LNCAP (cell line): ENCODE results near the gene SPEF1.

Source experiments
- TF ChIP-seq, protein P1 (sequence below): fragments of 450-650 bp; IDR thresholded peaks from 2 replicates; pipeline ENCODE4 v1.5.1; 2017; ENCODE audit warnings: mild to moderate bottlenecking

SPEF1 gene

DNA sequence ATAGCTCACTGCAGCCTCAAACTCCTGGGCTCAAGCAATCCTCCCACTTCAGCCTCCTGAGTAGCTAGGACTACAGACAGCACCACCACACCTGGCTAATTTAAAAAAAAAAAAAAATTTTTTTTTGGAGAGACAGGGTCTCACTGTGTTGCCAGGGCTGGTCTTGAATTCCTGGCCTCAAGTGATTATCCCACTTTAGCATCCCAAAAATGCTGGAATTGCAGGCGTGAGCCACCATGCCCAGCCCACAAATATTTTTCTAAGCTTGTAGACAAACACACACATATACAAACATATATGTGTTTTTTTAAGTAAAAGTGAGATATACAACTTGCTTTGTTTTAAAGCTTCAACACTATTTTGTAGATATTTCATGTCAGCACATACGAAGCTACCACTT is 38.0 kb downstream of the SPEF1 start:
- TF ChIP-seq, protein P1, sequence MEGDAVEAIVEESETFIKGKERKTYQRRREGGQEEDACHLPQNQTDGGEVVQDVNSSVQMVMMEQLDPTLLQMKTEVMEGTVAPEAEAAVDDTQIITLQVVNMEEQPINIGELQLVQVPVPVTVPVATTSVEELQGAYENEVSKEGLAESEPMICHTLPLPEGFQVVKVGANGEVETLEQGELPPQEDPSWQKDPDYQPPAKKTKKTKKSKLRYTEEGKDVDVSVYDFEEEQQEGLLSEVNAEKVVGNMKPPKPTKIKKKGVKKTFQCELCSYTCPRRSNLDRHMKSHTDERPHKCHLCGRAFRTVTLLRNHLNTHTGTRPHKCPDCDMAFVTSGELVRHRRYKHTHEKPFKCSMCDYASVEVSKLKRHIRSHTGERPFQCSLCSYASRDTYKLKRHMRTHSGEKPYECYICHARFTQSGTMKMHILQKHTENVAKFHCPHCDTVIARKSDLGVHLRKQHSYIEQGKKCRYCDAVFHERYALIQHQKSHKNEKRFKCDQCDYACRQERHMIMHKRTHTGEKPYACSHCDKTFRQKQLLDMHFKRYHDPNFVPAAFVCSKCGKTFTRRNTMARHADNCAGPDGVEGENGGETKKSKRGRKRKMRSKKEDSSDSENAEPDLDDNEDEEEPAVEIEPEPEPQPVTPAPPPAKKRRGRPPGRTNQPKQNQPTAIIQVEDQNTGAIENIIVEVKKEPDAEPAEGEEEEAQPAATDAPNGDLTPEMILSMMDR = no peak

DNA sequence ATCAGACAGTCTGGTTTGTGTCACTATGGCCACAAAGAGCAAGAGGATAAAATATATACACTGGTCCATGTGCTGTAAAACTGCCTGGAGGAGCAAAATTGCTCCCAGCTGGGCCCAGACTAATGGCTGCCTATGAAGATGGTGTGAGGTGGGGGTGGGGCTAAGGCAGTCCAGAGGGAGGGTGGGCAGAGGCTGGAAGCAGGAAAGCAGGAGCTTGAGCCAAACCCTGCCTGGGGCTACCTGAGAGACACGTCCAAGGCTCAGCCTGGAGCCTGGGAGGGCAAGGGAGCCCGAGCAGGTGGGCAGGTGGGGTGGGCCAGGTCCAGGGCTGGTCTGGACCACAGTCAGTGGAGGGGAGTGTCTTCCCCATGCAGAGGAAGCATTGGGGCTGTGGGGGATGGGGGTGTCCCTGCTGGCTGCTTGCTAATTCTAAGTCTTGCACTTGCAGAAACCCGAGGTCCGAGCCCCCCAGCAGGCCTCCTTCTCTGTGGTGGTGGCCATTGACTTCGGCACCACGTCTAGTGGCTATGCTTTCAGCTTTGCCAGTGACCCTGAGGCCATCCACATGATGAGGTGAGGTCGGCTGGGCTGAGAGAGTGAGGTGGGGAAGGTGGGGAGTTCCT is 39.3 kb downstream of the SPEF1 start:
- TF ChIP-seq, protein P1 = no peak

DNA sequence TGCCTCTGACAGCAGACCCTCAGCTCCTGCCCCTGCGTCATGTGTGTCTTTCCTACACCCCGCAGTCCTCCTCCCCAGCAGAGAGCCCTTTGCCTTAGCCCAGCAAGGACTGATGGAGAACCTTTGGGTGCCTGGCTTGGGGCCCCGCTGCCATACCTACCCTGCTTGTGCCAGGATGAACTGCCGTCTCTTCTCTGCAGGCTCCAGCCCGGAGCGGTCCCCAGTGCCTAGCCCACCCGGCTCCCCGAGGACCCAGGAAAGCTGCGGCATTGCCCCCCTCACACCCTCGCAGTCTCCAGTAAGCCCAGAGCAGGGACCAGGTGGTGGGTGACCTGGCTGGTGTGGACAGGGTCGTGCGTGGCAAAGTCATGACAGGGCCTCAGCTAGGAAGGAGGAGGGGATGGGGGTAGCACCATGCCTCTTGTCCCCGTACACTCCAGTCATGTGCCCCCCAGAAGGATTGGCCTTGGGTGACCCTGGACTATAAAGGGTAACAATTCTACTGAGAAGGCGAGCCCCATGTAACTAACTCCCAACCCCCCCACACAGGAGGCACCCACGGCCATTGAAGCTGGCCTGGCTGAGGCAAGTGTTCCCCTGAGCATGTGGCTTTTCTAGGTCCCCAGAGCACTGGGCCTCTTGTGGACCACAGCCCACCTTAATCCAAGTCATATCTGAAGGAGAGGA is 40.5 kb downstream of the SPEF1 start:
- TF ChIP-seq, protein P1 = no peak

DNA sequence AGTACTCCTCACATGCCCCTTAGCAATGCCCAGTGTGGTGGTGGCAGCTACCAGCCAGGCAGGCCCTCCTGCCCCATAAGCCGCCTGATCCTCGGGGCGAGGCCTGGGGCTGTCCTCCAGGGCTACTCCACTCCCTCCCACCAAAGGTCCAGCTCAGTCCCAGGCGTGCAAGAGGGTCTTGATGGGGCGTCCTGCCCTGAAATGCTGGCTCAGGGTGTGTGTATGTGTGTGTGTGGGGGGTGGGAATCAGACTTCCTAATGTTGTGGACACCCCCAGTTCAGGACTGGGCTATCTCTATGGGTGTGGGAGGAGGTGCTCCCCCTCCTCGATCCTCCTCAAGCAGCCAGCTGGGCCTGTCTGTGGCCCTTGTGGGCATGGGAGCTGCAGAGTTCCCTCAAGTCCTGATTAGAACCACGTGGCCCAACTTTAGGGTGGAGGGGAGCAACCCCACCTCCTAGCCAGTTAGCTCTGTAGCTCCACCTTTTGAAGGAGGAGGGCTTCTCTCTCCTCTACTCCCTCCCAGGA is 41.3 kb downstream of the SPEF1 start:
- TF ChIP-seq, protein P1 = no peak

DNA sequence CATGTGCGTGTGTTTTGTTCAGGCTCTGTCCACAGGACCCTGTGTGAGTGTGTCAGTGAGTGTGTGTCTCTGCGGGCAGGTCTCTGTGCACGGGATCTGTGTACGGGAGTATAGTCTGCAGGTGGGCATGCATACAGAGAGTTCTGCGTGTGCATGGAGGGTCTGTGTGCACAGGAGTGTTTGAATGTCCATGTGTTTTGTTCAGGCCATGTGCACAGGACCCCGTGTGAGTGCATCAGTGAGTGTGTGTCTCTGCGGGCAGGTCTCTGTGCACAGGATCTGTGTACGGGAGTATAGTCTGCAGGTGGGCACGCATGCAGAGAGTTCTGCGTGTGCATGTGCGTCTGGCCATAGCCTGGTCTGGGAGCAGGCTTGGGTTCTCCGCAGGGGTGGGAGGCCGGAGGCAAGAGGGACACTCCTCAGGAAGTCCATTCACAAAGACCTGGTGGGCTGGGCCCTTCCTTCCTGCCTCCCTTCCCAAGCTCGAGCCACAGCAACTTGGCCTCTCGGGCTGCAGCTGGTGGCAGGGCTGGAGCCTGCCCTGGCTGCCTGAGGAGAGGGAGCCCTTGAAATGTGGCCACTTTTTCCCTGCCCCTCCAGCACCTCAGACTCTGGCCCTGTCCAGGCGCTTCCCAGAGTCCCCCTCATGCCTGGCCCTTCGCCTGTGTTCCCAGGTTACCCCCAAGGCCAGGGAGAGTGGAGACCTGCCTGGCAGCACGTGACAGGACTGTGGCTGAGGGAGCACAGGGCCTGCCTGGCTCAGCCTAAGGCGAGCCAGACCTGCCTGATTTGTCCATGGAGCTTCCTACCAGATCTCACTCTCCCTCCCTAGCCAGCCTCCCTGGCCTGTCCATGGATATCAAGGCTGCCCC is 42.0 kb downstream of the SPEF1 start:
- TF ChIP-seq, protein P1 = no peak

DNA sequence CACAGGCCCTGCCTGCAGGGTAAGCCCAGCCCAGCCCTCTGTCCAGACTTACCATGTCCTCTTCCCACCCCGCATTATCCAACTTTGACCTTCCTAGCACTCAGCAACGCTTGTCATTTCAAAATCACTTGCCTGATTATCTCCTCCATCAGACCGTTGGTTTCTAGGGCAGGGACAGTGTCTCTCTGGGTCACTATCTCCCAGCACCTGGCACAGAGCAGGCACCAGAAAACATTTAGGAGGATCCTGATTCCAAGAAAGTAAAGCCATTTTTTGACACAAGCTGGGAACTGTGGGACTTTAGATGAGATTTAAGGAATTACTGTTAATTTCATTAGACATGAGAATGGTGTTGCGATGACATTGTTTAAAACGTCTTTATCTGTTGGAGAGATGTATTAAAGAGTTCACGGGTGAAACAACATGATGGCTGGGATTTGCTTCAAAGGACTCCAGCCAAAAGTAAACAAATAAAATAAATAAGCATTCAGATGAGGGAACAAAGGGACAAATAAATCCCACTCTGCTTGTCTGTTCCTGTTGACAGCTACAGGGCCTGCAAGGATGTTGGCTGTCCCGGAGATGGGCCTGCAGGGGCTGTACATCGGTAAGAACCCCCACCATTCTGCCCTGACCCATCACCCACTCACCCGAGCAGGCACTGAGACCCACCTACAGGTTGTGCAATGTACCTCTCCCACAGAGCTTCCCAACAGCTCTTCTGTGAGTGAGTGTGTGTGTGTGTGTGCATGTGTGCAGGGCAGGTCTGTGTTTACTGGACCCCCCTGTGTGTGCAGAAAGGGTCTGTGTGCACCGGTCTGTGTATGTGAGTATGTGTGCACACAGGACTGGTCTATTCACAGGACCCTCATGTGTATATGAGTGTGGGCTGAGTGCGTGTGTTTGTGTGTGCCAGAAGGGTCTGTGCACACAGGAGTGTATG is 42.9 kb downstream of the SPEF1 start:
- TF ChIP-seq, protein P1 = no peak
